Right ventricle myocardium inferior (tissue), 1 donor: ENCODE data around the gene SDF4. TPM values are rescaled to one million over a fixed set of nuclear protein-coding genes. Genes with fewer than 3 reads are reported as not detected.

ENCODE experiments used
- microRNA-seq: library from miRNA; unstranded; fragments of <30 nt; microRNA quantifications from one replicate; pipeline ENCODE4 v1.2.0, GENCODE V29; 2020
- total RNA-seq: library from RNA; stranded (reverse); fragmentation: NEBNext Ultra II Directional; extraction: Animal tissue kit (Norgen Biotek cat#: 25700); gene quantifications from one replicate; pipeline ENCODE4 v1.2.1, GENCODE V29; 2021
- donor health status: DM: no; HTN: yes; CAD: no; lungs with severe emphysema.

SDF4 gene
- total RNA-seq, 1 donor from 2014 or later: 125 TPM

Small RNA genes within 50 kb of the gene (microRNA-seq; reads per million reads assigned to microRNA genes)
- 3.6 reads per million, percentile 4 among the genes with 10 or more reads in this experiment for gene MIR200A
- 19.5 reads per million, percentile 31 among the genes with 10 or more reads in this experiment for gene MIR200B
- gene MIR429: 5.1 reads per million, percentile 12 among the genes with 10 or more reads in this experiment

Other genes with a start within 250 kb of the SDF4 start
- 174 TPM for gene PERM1, start 249.9 kb downstream of the SDF4 start, total RNA-seq
- gene HES4, start 231.9 kb downstream of the SDF4 start, total RNA-seq: 36.7 TPM
- 19.2 TPM for gene ISG15, start 218.5 kb downstream of the SDF4 start, total RNA-seq
- 14.1 TPM for gene AGRN, start 211.9 kb downstream of the SDF4 start, total RNA-seq
- not detected for gene RNF223, start 157.7 kb downstream of the SDF4 start, total RNA-seq
- gene C1orf159, start 115.9 kb downstream of the SDF4 start, total RNA-seq: 2.9 TPM
- 0.24 TPM for gene TTLL10, start 58.1 kb downstream of the SDF4 start, total RNA-seq
- gene TNFRSF18, start 25.4 kb downstream of the SDF4 start, total RNA-seq: not detected
- gene TNFRSF4, start 17.8 kb downstream of the SDF4 start, total RNA-seq: 1.4 TPM
- 8.3 TPM for gene B3GALT6, start 236 bp upstream of the SDF4 start, total RNA-seq
- 0.57 TPM for gene C1QTNF12, start 14.7 kb upstream of the SDF4 start, total RNA-seq
- 40.0 TPM for gene UBE2J2, start 41.9 kb upstream of the SDF4 start, total RNA-seq
- 3.0 TPM for gene SCNN1D, start 48.4 kb upstream of the SDF4 start, total RNA-seq
- gene ACAP3, start 75.9 kb upstream of the SDF4 start, total RNA-seq: 57.3 TPM
- gene PUSL1, start 76.6 kb upstream of the SDF4 start, total RNA-seq: 10.3 TPM
- 75.7 TPM for gene INTS11, start 92.7 kb upstream of the SDF4 start, total RNA-seq
- gene CPTP, start 92.8 kb upstream of the SDF4 start, total RNA-seq: 119 TPM
- 0.51 TPM for gene TAS1R3, start 99.3 kb upstream of the SDF4 start, total RNA-seq
- 119 TPM for gene DVL1, start 117.4 kb upstream of the SDF4 start, total RNA-seq
- 21.8 TPM for gene MXRA8, start 126.6 kb upstream of the SDF4 start, total RNA-seq
- 265 TPM for gene AURKAIP1, start 143.2 kb upstream of the SDF4 start, total RNA-seq
- gene CCNL2, start 167.3 kb upstream of the SDF4 start, total RNA-seq: 49.4 TPM
- 140 TPM for gene MRPL20, start 175.3 kb upstream of the SDF4 start, total RNA-seq
- gene ANKRD65, start 189.3 kb upstream of the SDF4 start, total RNA-seq: 3.0 TPM
- 20.5 TPM for gene VWA1, start 203.7 kb upstream of the SDF4 start, total RNA-seq
- gene ATAD3C, start 217.7 kb upstream of the SDF4 start, total RNA-seq: 1.8 TPM
- 9.0 TPM for gene ATAD3B, start 239.8 kb upstream of the SDF4 start, total RNA-seq